ENCODE measurements around the gene SLC16A3. TPM values are rescaled to one million over a fixed set of nuclear protein-coding genes. Genes with fewer than 3 reads are reported as not detected.

The SLC16A3 gene
- total RNA-seq, 3 donors from 2014 or later = 10.2 to 22.6 (median 17.3) TPM

- Histone ChIP-seq H3K4me1 (peaks cover 21 to 23% of the 10 kb centered on the region in 2 donors), H3K27me3 (no peaks in the 10 kb centered on the region), H3K4me3 (no peak overlapping the region), H3K36me3 (no peaks in the 10 kb centered on the region), H3K27ac (no peak overlapping the region), H3K9me3 (no peaks in the 10 kb centered on the region)
- no peak for TF ChIP-seq POLR2AphosphoS5 (IDR thresholded peaks at IDR 0.05)
- TF ChIP-seq POLR2A (IDR thresholded peaks at IDR 0.05) = no peak
- TF ChIP-seq CTCF (IDR thresholded peaks at IDR 0.05) = no peak
- no peak for DNase-seq (ENCODE audit: low spot score in 2 of 2)
- intact Hi-C loops (cut with DNase I; ENCODE audit: low total_unique reads) = loop anchor here (10.0 kb wide), 1 partner anchor 180 kb away; the partner anchor contains the start of genes HEXD and OGFOD3
These were observed 5.6 kb downstream of the SLC16A3 start for GRCh38 chr17:82234211-82235055.

GRCh38 chr17:82235056-82235774, 6.4 kb downstream of the SLC16A3 start:
- H3K27ac ChIP-seq = peak overlapping the region in 1 of 2 donors; percentile 54
- peaks cover 21 to 28% of the 10 kb centered on the region in 2 donors for H3K4me1 ChIP-seq
- H3K9me3 ChIP-seq = no peaks in the 10 kb centered on the region
- H3K36me3 ChIP-seq = no peaks in the 10 kb centered on the region
- intact Hi-C loops (cut with DNase I; ENCODE audit: low total_unique reads) = loop anchor here (10.0 kb wide), 1 partner anchor 180 kb away; the partner anchor contains the start of genes HEXD and OGFOD3
- no peak for DNase-seq (ENCODE audit: low spot score in 2 of 2)
- H3K4me3 ChIP-seq = no peak overlapping the region
- no peaks in the 10 kb centered on the region for H3K27me3 ChIP-seq
- TF ChIP-seq CTCF (IDR thresholded peaks at IDR 0.05) (no peak), POLR2AphosphoS5 (IDR thresholded peaks at IDR 0.05) (no peak), POLR2A (IDR thresholded peaks at IDR 0.05) (no peak)

- H3K27ac ChIP-seq = peak overlapping the region; percentile 54 to 59
- DNase-seq (ENCODE audit: low spot score in 2 of 2) = no peak
- peak overlapping the region in 1 of 3 donors; percentile 19 for H3K4me3 ChIP-seq
- H3K27me3 ChIP-seq = no peaks in the 10 kb centered on the region
- H3K9me3 ChIP-seq = no peaks in the 10 kb centered on the region
- TF ChIP-seq CTCF (IDR thresholded peaks at IDR 0.05) (no peak), POLR2AphosphoS5 (IDR thresholded peaks at IDR 0.05) (no peak), POLR2A (IDR thresholded peaks at IDR 0.05) (no peak)
- H3K4me1 ChIP-seq = peaks cover 21 to 29% of the 10 kb centered on the region in 2 donors
- no peaks in the 10 kb centered on the region for H3K36me3 ChIP-seq
- intact Hi-C loops (cut with DNase I; ENCODE audit: low total_unique reads) = loop anchor here (10.0 kb wide), 1 partner anchor 179 kb away; the partner anchor contains the start of genes HEXD and OGFOD3
These were observed 6.9 kb downstream of the SLC16A3 start for GRCh38 chr17:82235775-82236141.

- Histone ChIP-seq H3K4me3 (peak overlapping the region in 1 of 3 donors; percentile 19), H3K36me3 (no peaks in the 10 kb centered on the region), H3K27ac (peak overlapping the region; percentile 54 to 59), H3K4me1 (peaks cover 23 to 34% of the 10 kb centered on the region in 2 donors), H3K27me3 (no peaks in the 10 kb centered on the region), H3K9me3 (no peaks in the 10 kb centered on the region)
- peak in 1 of 3 donors; percentile 8 for TF ChIP-seq POLR2AphosphoS5 (IDR thresholded peaks at IDR 0.05)
- peak; percentile 80 to 91 (median 89) for TF ChIP-seq CTCF (IDR thresholded peaks at IDR 0.05)
- TF ChIP-seq POLR2A (IDR thresholded peaks at IDR 0.05) = no peak
- no peak for DNase-seq (ENCODE audit: low spot score in 2 of 2)
- intact Hi-C loops (cut with DNase I; ENCODE audit: low total_unique reads) = loop anchor here (10.0 kb wide), 1 partner anchor 178 kb away; the partner anchor contains the start of genes HEXD and OGFOD3
These were observed 7.5 kb downstream of the SLC16A3 start for GRCh38 chr17:82236142-82236971.

Data from breast epithelium (tissue), 4 donors.